ENCODE measurements around the gene NSRP1. TPM values are rescaled to one million over a fixed set of nuclear protein-coding genes. Genes with fewer than 3 reads are reported as not detected.

NSRP1 gene
- polyA plus RNA-seq, 3 donors: 35.1 to 42.2 (median 37.8) TPM

Other genes with a start within 250 kb of the NSRP1 start
- gene SSH2, start 186.6 kb upstream of the NSRP1 start, polyA plus RNA-seq (ENCODE audit: insufficient read length in 3 of 3): 10 to 100 TPM; 16.2 to 19.8 (median 18.7) TPM
- gene EFCAB5, start 175.2 kb upstream of the NSRP1 start, polyA plus RNA-seq (ENCODE audit: insufficient read length in 3 of 3): 1 to 10 TPM; 2.0 to 2.9 (median 2.6) TPM
- gene SLC6A4, start 118.9 kb downstream of the NSRP1 start, polyA plus RNA-seq (ENCODE audit: insufficient read length in 3 of 3): under 1 TPM; 0.66 to 0.90 (median 0.71) TPM
- gene BLMH, start 175.1 kb downstream of the NSRP1 start, polyA plus RNA-seq (ENCODE audit: insufficient read length in 3 of 3): 10 to 100 TPM; 79.7 to 91.5 (median 82.6) TPM
- under 1 TPM; 0.56 to 0.81 (median 0.61) TPM for gene TMIGD1, start 217.2 kb downstream of the NSRP1 start, polyA plus RNA-seq (ENCODE audit: insufficient read length in 3 of 3)

Measured in renal pelvis (tissue), 3 donors.